Measurements from ENCODE around the gene MYLK4.

Gene MYLK4

DNA sequence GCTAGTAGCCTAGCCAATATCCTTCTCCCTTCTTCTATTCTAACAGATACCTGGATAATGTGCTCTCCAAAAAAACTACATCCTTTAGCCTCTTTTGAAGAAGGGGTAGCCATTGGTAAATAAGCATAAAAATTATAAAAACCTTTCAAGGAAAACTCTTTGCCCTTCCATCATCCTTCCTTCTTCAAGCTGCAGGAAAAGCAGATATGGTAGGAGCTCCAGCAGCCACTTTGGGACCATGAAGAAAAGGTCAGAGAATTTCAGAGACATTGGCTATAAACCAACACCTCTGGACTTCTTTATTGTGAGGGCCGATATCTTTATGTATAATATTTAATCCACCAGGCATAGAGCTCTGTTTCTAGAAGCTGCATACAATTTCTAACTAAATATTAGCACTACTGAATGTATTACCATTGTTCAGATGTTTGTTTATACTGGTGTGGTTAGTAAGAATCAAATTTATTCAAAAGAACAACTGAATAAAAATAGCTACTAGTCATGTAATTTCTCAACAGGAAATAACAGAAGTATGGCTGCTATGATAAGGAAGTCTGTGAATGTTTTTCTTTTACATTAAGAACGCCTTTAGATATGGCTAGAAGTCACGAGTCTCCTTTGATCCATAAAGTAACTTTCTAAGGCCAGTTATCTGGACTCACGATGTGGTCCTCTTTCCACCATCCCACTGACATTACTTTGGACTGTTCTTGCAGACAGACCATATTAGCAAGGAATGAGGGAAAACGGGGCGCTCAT lies 32.2 kb downstream of the MYLK4 start:
- TF ChIP-seq, protein P1, sequence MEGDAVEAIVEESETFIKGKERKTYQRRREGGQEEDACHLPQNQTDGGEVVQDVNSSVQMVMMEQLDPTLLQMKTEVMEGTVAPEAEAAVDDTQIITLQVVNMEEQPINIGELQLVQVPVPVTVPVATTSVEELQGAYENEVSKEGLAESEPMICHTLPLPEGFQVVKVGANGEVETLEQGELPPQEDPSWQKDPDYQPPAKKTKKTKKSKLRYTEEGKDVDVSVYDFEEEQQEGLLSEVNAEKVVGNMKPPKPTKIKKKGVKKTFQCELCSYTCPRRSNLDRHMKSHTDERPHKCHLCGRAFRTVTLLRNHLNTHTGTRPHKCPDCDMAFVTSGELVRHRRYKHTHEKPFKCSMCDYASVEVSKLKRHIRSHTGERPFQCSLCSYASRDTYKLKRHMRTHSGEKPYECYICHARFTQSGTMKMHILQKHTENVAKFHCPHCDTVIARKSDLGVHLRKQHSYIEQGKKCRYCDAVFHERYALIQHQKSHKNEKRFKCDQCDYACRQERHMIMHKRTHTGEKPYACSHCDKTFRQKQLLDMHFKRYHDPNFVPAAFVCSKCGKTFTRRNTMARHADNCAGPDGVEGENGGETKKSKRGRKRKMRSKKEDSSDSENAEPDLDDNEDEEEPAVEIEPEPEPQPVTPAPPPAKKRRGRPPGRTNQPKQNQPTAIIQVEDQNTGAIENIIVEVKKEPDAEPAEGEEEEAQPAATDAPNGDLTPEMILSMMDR (IDR thresholded peaks at IDR 0.05; ENCODE audit: control insufficient read depth, extremely low read depth, insufficient read depth) = no peak
- no peak for DNase-seq (ENCODE audit: low read depth)

DNA sequence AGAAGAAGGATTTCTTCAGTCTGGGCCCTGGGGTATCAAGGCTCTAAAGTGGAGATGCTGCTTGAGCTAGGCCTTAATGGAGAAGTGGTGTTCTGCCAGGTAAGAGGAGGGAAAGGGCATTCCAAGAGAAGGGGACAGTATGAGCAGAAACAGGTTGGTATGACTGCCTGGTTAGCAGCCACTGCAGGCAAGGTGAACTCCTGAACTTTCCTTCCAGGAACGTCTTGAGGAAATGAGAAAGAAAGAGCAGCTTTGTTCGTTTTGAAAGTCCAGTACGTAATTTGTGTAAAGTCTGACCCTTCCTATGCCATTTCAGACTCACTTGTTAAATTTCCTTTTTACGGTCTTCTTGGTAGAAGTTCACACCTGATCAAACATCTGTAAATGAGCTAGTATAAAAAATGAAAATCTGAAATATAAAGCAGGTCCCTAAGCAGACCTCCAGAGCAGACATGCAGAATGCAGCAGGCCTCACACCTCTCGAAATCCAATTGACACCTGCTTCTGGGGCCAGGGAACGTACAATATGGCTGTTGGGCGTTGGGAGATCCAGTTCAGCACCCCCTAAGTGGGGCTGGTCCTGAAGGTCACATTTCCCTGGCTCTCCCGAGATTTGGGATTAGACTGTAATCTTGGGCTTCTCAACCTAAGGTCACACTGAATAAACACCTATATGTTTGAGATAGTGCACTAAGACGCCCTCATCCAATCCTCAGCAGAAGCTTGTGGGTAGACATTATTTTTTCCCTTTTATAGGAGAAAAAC lies 33.6 kb downstream of the MYLK4 start:
- DNase-seq (ENCODE audit: low read depth) = no peak
- TF ChIP-seq, protein P1 (IDR thresholded peaks at IDR 0.05; ENCODE audit: control insufficient read depth, extremely low read depth, insufficient read depth) = no peak
- no peak overlapping the region for H3K4me3 ChIP-seq (ENCODE audit: low read depth, low read length)

More for the DNA sequence above, 32.2 kb downstream of the MYLK4 start:
- no peak overlapping the region for H3K4me3 ChIP-seq (ENCODE audit: low read depth, low read length)

DNA sequence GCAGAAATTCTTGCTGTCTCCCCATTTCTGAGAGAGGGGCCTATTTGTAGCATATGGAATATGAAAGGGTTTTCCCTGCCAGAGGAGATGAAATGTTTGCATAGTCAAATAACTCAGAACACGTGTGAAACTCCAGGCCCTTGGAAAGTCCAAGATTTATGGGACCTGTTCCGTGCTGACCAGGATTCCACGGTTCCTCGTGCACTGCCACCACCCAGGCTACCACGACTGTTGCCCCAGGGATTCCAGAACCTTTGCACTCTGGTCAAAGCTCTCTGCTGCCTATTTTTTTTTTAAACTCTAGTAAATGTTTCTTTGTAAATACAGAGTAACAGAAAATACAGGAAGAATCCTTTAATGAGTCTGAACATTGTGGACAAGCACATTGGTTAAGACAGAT lies 35.0 kb downstream of the MYLK4 start:
- no peak overlapping the region for H3K4me3 ChIP-seq (ENCODE audit: low read depth, low read length)
- TF ChIP-seq, protein P1 (IDR thresholded peaks at IDR 0.05; ENCODE audit: control insufficient read depth, extremely low read depth, insufficient read depth) = no peak

DNA sequence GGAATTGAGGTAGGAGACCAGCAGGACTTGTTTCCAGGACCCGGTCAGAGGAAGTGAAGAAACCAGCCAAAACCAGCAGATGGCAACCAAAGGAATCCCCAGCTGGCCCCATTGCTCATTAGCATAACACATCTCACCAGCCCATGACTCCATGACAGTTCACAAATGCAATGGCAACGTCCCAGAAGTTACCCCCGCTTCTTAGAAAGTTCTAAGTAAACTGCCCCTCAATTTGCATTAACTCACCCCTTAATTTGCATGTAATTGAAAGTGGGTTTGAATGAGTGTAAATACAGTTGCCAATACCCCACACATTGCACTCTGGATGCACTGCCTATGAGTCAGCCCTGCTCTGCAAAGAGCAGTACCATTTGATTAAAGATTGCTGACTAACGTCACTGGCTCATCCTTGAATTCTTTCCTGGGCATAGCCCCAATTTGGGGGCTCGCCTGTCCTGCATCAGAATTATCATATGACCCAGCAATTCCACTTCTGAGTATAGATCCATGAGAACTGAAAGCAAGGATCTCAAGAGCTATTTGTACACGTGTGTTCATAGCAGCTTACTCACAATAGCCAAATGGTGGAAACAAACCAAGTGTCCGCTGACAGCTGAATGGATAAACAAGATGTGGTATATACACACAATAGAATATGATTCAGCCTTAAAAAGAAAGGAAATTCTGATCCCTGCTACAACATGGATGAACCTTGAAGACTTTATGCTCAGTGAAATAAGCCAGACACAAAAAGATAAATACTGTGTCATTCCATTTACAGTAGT lies 36.4 kb downstream of the MYLK4 start:
- TF ChIP-seq, protein P1 (IDR thresholded peaks at IDR 0.05; ENCODE audit: control insufficient read depth, extremely low read depth, insufficient read depth) = no peak
- no peak overlapping the region for H3K4me3 ChIP-seq (ENCODE audit: low read depth, low read length)
- no peak for DNase-seq (ENCODE audit: low read depth)

More for the DNA sequence above, 35.0 kb downstream of the MYLK4 start:
- DNase-seq (ENCODE audit: low read depth) = no peak

DNA sequence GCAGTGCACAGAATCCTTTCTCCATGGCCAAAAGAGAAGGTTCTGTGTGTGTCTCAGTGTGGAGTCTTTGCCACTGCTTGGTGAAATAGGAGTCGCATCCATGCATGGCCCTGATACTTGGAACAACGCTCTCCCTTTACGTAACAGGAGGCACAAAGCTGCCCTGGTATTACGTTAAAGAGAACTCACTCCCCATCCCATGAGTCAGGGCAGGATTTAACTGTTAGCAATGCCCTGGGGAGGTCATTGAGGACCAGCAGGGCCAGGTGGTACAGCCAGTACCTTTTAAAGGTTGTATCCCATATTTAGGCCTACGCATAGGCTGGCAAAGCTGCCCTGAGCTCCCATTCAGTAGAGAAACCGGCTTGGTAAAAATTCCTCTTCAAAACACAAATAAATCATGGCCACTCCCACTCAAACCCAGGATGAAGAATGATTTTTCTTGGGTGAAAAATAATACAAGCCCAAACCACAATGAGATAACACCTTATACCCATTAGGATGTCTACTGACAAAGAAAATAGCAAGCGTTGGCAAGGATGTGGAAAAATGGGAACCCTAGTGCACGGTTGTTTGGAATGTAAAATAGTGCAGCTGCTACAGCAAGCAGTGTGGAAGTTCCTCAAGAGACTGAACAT lies 37.1 kb downstream of the MYLK4 start:
- no peak overlapping the region for H3K4me3 ChIP-seq (ENCODE audit: low read depth, low read length)
- no peak for DNase-seq (ENCODE audit: low read depth)
- TF ChIP-seq, protein P1 (IDR thresholded peaks at IDR 0.05; ENCODE audit: control insufficient read depth, extremely low read depth, insufficient read depth) = no peak

DNA sequence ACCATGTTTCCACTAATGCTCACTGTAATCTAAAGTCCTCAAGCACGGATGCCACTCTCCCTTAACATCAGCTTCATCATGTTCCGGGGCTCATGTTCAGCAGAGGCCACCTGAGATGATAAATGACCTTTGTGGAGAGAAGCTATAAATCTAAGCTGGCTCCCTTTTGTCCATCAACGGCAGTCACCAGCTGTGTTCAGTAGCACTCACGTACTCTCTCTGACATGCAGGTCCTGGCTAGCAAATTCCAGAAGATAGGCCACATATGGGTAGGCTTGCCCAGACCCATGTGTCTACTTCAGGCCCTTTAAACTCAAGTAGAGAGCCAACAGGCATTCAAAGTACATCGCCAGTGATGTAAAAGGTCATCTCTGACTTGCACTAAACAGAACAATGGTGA lies 38.6 kb downstream of the MYLK4 start:
- no peak for DNase-seq (ENCODE audit: low read depth)
- TF ChIP-seq, protein P1 (IDR thresholded peaks at IDR 0.05; ENCODE audit: control insufficient read depth, extremely low read depth, insufficient read depth) = no peak
- H3K4me3 ChIP-seq (ENCODE audit: low read depth, low read length) = no peak overlapping the region
